Thyroid gland (tissue), 4 donors: ENCODE data around the gene GTPBP4.

Experiments used
- CTCF ChIP-seq, 6 experiments: fragments of 200-600 bp in 3 of 6; fragments of 450-650 bp in 3 of 6; sonication (generic) in 3 of 6; IDR thresholded peaks; one replicate each; pipeline ENCODE4 v1.5.1; 2016 to 2019; ENCODE audit warnings: antibody characterized with exemption in 6 of 6, mild to moderate bottlenecking in 2 of 6, inconsistent platforms in 1 of 6, moderate library complexity in 1 of 6
- POLR2A ChIP-seq, 2 donors: fragments of 450-650 bp; IDR thresholded peaks; one replicate each; pipeline ENCODE4 v1.6.1; 2017; ENCODE audit warnings: antibody characterized with exemption in 2 of 2, mild to moderate bottlenecking in 2 of 2, moderate library complexity in 1 of 2

- TF ChIP-seq CTCF (IDR thresholded peaks at IDR 0.05) (no peak), POLR2A (IDR thresholded peaks at IDR 0.05) (no peak)
These were observed 14.0 kb upstream of the GTPBP4 start for GRCh38 chr10:974038-974784.
